ENCODE results near the gene CBFB. TPM values are rescaled to one million over a fixed set of nuclear protein-coding genes. Genes with fewer than 3 reads are reported as not detected.

Gene CBFB
- total RNA-seq, 2 donors from 2014 or later = 128 to 161 TPM

DNA sequence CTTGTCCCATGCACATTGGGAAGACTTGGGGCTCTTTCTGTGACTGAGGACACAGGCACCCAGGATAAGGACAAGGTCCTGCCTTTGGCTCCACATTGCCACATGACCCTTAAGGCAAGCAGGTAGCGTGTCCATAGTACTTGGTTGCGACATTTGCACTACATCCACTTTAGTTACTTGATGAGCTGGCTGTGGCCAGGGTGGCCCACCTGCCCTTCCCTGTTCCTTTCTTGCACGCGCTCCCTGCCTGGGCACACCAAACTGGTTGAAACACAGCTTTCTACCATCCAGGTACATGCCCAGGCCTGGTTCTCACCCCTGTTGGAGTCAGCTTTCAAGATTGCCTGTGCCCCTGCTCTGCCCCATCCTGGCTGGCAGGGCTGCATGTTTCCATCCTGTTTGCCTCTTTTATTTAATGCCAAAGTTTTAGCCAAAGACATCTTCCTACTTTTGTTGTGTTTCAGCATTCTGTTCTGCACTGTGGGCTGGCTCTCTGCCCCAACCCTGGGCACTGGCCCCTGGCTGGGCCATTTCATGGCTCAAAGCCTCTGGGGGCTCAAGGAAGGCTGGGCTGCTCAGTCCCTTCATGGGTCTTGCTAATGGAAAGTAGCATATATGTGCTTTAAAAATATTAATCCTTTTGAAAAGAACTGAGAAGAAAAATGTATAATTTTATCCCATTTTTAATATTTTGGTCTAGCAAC, 118.6 kb downstream of the CBFB start:
- H3K27ac Mint-ChIP-seq = no peak overlapping the region
- peaks cover 0 to 2% of the 10 kb centered on the region in 2 donors for H3K4me1 Mint-ChIP-seq (ENCODE audit: low read depth in 2 of 2)

DNA sequence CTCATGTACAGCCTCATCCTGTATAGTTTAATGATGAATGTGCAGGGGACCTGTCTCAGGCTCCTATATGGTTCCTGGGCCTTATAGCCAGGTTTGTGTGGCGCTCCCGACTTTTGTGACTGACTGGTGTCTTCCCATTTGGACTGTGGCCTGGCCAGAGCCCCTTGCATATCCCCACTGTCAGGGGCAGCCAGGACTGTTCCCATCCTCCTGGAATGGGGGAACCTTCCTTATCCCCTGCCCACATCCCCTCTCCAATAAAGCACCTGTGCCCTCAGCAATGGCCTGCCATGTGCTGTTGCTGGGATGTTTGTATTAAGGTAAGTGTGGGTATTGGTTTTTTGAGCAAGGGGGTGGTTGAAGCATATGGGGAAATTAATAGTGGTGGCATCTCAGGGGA, 119.3 kb downstream of the CBFB start:
- Mint-ChIP-seq H3K9me3 (no peaks in the 10 kb centered on the region), H3K4me1 (ENCODE audit: low read depth in 2 of 2) (peaks cover 6 to 9% of the 10 kb centered on the region in 2 donors), H3K36me3 (peaks cover 12% of the 10 kb centered on the region), H3K27ac (no peak overlapping the region), H3K4me3 (no peak overlapping the region), H3K27me3 (peaks cover 7 to 12% of the 10 kb centered on the region in 2 donors)
- DNase-seq (ENCODE audit: low spot score) (no peak), ATAC-seq (no peak)

More for the DNA sequence above, 118.6 kb downstream of the CBFB start:
- Mint-ChIP-seq H3K27me3 (peaks cover under 1 to 5% of the 10 kb centered on the region in 2 donors), H3K36me3 (peaks cover 12% of the 10 kb centered on the region), H3K9me3 (no peaks in the 10 kb centered on the region), H3K4me3 (no peak overlapping the region)
- ATAC-seq = no peak
- no peak for DNase-seq (ENCODE audit: low spot score)

DNA sequence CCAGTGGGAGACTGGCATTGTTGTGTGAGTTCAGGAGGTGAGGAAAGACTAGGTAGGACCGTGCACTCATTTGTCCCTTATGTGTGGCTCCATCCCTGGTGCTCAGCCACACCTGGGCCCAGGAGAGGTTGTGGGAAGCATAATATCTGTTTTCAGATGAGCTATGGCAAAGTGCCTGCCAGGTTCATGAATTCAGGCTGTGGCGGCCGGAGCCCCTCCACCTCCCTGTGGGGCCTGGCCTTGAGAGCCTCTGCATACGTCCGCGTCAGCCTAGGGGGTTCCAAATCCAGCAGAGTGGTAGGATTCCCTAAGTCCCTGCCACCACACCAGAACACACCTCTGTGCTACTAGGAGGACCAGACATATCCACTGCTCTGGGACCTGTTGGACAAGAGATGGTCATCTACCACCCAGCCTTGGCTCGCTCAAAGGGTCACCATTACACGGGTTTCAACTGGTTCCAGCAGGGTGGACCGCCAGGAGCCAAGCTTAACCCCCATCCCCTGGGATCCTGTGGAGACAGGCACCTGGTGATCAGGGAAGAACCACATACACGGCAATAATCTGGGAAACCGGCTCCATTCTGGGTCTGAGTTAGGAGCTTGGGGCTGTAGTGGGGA, 119.8 kb downstream of the CBFB start:
- no peaks in the 10 kb centered on the region for H3K9me3 Mint-ChIP-seq
- no peak for ATAC-seq
- DNase-seq (ENCODE audit: low spot score) = peak; percentile 49
- H3K36me3 Mint-ChIP-seq = peaks cover 12% of the 10 kb centered on the region
- H3K4me3 Mint-ChIP-seq = peak overlapping the region; percentile 22
- H3K4me1 Mint-ChIP-seq (ENCODE audit: low read depth in 2 of 2) = peaks cover 8 to 12% of the 10 kb centered on the region in 2 donors
- H3K27me3 Mint-ChIP-seq = peaks cover 7 to 12% of the 10 kb centered on the region in 2 donors
- H3K27ac Mint-ChIP-seq = no peak overlapping the region

DNA sequence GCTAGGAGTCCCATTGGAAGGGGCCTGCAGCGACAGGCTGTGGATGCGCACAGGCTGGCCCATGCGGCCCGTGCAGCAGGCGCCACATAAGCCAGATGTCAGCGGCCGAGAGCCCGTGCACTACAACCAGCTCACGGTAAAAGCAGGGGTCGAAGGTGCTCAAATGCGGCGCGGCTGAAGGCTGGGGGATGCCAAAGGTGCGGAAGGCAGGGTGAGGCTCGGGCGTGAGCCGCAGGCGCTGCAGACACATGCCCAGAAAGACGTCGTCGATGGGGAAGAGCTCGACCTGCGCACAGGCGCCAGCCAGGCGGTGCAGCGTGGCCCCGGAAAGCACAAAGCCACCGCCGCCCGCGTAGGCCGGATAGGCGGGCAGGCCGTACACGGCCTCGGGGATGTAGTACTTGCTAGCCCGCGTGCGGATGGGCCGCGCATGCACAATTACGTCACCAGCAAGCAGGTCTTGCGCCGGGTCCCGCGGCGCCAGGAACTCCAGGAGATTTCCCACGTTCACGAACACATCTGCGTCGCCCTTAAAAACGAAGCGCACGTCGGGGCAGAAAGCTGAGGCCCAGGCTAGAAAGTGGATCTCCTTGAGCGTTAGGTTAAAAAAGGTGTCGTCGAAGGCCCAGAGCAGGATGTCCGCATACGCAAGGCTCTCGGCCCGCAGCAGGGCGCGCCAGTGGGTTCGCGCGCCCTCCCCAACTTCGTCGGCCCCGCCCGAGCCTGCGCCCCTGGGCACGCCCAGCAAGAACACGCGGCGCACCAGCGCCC, 120.5 kb downstream of the CBFB start:
- peaks cover 8 to 13% of the 10 kb centered on the region in 2 donors for H3K4me1 Mint-ChIP-seq (ENCODE audit: low read depth in 2 of 2)
- ATAC-seq (no peak), DNase-seq (ENCODE audit: low spot score) (peak; percentile 51)
- peaks cover 9% of the 10 kb centered on the region for H3K36me3 Mint-ChIP-seq
- H3K4me3 Mint-ChIP-seq = peak overlapping the region; percentile 22
- H3K27me3 Mint-ChIP-seq = peaks cover 7 to 12% of the 10 kb centered on the region in 2 donors
- no peaks in the 10 kb centered on the region for H3K9me3 Mint-ChIP-seq
- H3K27ac Mint-ChIP-seq = no peak overlapping the region

DNA sequence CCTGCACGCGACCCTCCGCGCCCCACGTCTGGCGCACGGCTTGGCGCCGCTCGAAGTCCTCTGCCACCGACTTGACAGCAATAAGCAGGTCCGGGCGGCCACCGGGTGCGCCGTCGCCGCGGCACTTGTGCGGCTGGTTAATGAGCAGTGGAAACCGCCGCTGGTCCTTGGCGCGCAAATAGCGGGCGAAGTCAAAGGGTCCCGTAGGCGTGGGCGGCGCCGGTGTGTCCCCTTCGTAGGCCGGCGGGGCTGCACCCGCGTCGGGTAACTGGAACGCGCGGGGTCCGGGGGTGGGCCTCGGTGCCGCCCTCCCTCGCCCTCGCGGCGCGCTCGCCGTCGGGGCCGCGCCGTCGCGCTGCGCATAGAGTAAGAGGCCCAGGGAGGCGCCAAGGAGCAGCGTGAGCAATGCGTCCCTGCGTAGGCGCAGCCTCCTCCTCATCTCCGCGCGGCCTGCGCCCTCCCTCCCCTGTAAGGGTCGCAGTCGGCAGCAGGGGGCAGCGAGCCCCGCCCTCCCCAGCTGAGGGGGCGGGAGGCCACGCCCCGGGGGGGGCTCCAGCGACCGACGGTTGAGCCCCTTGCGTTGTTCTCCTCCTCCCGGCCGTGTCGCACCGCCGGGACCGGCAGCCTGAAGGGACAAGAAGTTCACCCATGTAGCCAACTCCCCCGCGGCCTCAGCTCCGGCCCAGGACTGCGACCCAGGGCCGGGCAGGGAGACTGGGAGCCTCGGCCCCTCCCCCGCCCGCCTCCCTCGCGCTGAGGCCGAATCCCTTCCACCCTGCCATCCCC, 121.3 kb downstream of the CBFB start:
- Mint-ChIP-seq H3K27ac (no peak overlapping the region), H3K4me3 (no peak overlapping the region)

More for the DNA sequence above, 121.3 kb downstream of the CBFB start:
- H3K4me1 Mint-ChIP-seq (ENCODE audit: low read depth in 2 of 2) = peaks cover 8 to 14% of the 10 kb centered on the region in 2 donors
- ATAC-seq (peak; percentile 59 to 61), DNase-seq (ENCODE audit: low spot score) (no peak)
- no peaks in the 10 kb centered on the region for H3K9me3 Mint-ChIP-seq
- peaks cover 7 to 12% of the 10 kb centered on the region in 2 donors for H3K27me3 Mint-ChIP-seq
- H3K36me3 Mint-ChIP-seq = peaks cover 5% of the 10 kb centered on the region

Other genes starting within 250 kb of the CBFB start
- under 1 TPM; 0.38 to 0.64 TPM for gene TERB1, start 227.6 kb upstream of the CBFB start, total RNA-seq
- 10 to 100 TPM; 69.4 to 98.3 TPM for gene NAE1, start 198.2 kb upstream of the CBFB start, total RNA-seq
- gene CA7, start 184.7 kb upstream of the CBFB start, total RNA-seq = not detected
- gene PDP2, start 148.6 kb upstream of the CBFB start, total RNA-seq = 10 to 100 TPM; 28.0 to 35.0 TPM
- not detected for gene CDH16, start 110.3 kb upstream of the CBFB start, total RNA-seq
- gene RRAD, start 103.6 kb upstream of the CBFB start, total RNA-seq = 10 to 100 TPM in 1 of 2 donors, 1 to 10 TPM in 1; 2.3 to 12.8 TPM
- 100 to 1,000 TPM; 147 to 153 TPM for gene CIAO2B, start 94.7 kb upstream of the CBFB start, total RNA-seq
- gene CES2, start 93.6 kb upstream of the CBFB start, total RNA-seq = 10 to 100 TPM; 27.7 to 36.7 TPM
- 1 to 10 TPM in 1 of 2 donors, not detected in 1; 1.6 TPM for gene CES3, start 67.9 kb upstream of the CBFB start, total RNA-seq
- gene CES4A, start 40.6 kb upstream of the CBFB start, total RNA-seq = 1 to 10 TPM; 6.5 to 8.2 TPM
- 10 to 100 TPM; 14.3 to 26.7 TPM for gene PHAF1, start 80.8 kb downstream of the CBFB start, total RNA-seq
- 1 to 10 TPM; 3.3 to 3.8 TPM for gene B3GNT9, start 121.8 kb downstream of the CBFB start, total RNA-seq
- 10 to 100 TPM; 38.5 to 51.2 TPM for gene TRADD, start 130.8 kb downstream of the CBFB start, total RNA-seq
- gene FBXL8, start 130.8 kb downstream of the CBFB start, total RNA-seq = 10 to 100 TPM; 15.3 to 16.8 TPM
- 10 to 100 TPM; 17.2 to 19.4 TPM for gene HSF4, start 135.6 kb downstream of the CBFB start, total RNA-seq
- 10 to 100 TPM; 10.5 to 20.1 TPM for gene NOL3, start 141.4 kb downstream of the CBFB start, total RNA-seq
- 10 to 100 TPM; 33.2 to 33.8 TPM for gene MATCAP1, start 154.8 kb downstream of the CBFB start, total RNA-seq
- gene EXOC3L1, start 161.0 kb downstream of the CBFB start, total RNA-seq = under 1 TPM in 1 of 2 donors, not detected in 1; 0.38 TPM
- 100 to 1,000 TPM; 110 to 188 TPM for gene E2F4, start 163.0 kb downstream of the CBFB start, total RNA-seq
- gene ELMO3, start 170.0 kb downstream of the CBFB start, total RNA-seq = 10 to 100 TPM in 1 of 2 donors, 1 to 10 TPM in 1; 3.6 to 13.9 TPM
- gene TMEM208, start 198.0 kb downstream of the CBFB start, total RNA-seq = 10 to 100 TPM; 55.1 to 56.1 TPM
- 100 to 1,000 TPM; 156 to 160 TPM for gene FHOD1, start 218.3 kb downstream of the CBFB start, total RNA-seq
- gene SLC9A5, start 219.8 kb downstream of the CBFB start, total RNA-seq = 1 to 10 TPM; 1.4 to 5.9 TPM